HG02970 (cell line): ENCODE data around the gene HNRNPH3.
"Not testable (repeated sequence)": the region's sequence is repeated elsewhere in the genome, so short reads cannot be mapped to it uniquely, and the experiment has no call there.

Experiments
- ATAC-seq: cut with Tn5 transposase; IDR thresholded peaks from one replicate; pipeline ENCODE4 v1.9.1; 2021; ENCODE audit warnings: mild to moderate bottlenecking, moderate library complexity, moderate number of reproducible peaks; ENCODE audit not compliant: unreplicated experiment, low FRiP score

The HNRNPH3 gene, protein sequence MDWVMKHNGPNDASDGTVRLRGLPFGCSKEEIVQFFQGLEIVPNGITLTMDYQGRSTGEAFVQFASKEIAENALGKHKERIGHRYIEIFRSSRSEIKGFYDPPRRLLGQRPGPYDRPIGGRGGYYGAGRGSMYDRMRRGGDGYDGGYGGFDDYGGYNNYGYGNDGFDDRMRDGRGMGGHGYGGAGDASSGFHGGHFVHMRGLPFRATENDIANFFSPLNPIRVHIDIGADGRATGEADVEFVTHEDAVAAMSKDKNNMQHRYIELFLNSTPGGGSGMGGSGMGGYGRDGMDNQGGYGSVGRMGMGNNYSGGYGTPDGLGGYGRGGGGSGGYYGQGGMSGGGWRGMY

DNA sequence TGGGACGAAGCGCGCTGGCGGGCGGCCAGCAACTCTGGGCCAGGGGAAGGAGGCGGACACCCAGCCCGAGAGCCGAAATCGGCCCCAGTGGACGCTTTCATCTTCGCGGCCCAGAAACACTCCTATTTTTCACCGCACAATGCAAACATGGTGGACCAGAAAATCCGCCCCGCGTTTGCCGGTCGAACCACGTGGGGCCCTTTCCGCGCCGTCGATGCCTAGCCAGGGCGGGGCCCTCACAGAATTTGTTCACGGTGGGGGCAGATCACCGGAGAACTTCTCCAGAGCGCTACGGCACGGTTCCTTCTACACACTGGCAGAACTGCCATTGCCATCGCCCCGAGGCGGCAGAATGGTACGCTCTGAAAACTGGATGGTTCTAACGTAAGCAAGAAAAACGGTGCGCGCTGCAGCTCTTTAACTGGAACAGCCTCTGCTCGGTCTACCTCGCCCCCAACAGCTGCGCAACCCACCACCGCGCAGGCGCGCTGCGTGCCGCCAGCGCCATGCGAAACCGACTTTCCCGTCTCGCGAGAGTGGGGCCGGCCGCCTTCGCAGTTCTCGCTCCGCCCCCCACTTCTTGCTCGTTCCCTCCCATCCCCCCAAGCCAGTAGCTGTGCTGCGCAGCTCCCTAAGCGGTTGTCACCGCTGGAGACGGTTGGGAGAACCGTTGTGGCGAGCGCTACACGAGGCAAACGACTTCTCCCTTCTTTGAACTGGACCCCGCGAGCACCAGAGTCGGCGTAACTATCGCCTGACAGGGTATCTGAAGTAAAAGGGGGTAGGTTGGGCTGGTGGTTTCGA lies at the start of gene HNRNPH3:
Gene HNRNPH3, plus strand, starts transcription at position 610 of the 804 bp plus-strand sequence. CDS start 5,158 bp downstream, outside the sequence.
- peak; percentile 84 for ATAC-seq

- no peak for ATAC-seq
These were observed 47.5 kb upstream of the HNRNPH3 start for GRCh38 chr10:68284062-68285001.

- ATAC-seq = no peak
These were observed 43.1 kb upstream of the HNRNPH3 start for GRCh38 chr10:68288717-68289116.

- no peak for ATAC-seq
These were observed 41.1 kb upstream of the HNRNPH3 start for GRCh38 chr10:68290736-68291135.

DNA sequence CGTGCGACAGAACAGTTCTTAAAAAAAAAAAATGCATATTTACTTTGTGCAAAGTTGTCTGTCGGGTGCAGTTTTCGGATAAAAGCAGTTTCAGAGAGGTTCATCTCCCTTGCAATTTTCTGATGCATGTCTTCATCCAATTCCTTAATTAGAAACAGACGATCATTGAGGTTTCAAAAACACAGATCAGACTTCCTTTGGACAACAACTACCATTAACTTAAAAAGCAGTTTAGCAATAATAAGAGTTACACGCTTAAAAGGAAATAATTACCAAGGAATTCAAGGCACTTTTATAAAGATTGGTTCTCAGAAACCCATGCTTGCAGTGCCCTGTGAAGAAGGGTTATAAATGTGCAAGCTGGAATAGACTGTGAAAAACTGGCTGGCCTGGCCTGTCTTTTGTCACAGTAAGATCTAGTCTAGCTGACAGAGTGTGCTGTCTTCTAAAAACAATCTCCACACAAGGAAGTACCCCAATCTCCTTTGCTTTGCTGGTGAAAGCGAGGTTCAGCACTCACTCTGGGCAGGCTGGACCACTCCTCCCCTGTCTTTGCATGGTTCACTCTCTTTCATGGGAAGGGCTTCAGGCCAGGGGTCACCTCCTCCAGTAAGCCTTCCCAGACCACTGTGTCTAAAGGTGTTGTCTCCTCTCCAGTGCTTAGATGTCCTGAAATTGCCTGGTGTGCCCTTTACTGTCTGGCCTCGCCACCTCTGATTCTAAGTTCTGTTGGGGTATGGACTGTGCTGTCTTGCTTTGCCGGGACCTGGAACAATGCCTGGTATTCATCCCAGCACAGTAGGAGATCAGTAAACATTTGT lies 34.8 kb upstream of the HNRNPH3 start:
- no peak for ATAC-seq

- ATAC-seq = no peak
These were observed 30.6 kb upstream of the HNRNPH3 start for GRCh38 chr10:68301301-68301700.

GRCh38 chr10:68301790-68302502 lies 29.9 kb upstream of the HNRNPH3 start:
- ATAC-seq = no peak

- ATAC-seq = no peak
These were observed 29.4 kb upstream of the HNRNPH3 start for GRCh38 chr10:68302503-68302823.

DNA sequence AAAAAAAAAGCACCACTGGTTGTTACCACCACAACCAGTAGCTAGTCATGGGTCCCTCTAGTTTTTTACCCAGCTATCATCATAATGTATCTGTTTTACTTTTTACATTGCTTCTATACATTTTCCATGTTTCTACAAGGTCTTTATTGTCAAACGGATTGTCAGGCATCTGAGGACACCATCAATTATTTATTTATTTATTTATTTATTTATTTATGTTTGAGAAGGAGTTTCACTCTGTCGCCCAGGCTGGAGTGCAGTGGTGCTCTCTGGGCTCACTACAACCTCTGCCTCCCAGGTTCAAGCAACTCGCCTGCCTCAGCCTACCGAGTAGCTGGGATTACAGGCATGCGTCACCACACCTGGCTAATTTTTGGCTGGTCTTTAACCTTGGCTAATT lies 29.0 kb upstream of the HNRNPH3 start:
- ATAC-seq = no peak

DNA sequence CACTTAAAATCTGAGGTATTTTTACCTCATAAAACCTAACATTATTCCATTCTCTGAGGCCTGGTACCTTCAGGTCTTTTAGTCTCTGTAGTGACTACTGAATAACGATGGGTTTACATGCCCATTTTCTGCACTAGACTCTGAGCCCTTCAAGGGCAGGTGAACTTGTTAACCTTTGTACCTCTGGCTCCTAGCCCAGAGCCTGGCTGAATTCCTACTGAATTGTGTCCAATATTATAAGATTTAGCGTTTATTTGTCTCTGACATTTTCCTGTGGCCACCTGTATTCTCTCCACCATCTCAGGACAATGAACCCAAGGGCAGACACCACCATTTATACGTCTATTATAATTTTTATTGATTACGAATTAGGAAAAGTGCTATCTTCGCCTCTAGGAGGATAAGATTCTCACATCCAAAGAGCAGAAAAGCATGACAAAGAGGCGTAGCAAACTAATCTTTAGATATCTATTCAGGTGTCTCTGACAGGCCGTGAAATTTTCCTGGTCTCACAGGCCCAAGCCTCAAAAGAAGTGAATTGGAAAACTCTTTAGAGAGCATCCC lies 27.9 kb upstream of the HNRNPH3 start:
- ATAC-seq = no peak

DNA sequence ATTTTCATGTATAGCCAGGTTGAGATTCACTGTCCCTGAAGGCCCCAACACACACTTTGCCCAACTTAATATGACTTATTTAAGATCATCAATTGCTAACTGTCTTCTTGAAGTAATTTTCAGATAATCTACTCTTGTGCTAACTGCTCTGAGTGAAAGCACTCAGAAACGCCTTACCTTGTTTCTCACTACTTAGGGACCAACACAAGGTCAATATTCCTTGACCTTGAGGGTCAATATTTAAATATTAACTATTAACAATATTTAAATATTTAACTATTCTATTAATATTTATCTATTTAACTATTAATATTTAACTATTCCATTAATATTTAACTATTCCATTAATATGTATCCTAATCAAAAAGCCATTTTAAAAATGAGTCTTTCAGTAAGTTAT lies 26.0 kb upstream of the HNRNPH3 start:
- ATAC-seq = no peak

- no peak for ATAC-seq
These were observed 21.3 kb upstream of the HNRNPH3 start for GRCh38 chr10:68310531-68310930.

DNA sequence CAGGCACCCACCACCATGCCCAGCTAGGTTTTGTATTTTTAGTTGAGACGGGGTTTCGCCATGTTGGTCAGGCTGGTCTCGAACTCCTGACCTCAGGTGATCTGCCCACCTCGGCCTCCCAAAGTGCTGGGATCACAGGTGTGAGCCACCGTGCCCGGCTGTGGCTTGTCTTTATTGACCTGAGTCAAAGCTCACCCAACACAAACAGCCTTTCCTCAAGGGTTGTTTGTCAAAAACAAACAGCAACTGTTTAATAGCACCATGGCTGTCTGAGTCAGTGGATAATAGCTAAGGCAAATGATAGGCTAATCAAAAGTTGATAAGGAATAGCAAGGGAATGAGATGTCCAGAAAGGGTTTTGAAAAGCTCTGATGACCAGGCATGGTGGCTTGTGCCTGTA lies 16.9 kb upstream of the HNRNPH3 start:
- ATAC-seq = not testable (repeated sequence)

DNA sequence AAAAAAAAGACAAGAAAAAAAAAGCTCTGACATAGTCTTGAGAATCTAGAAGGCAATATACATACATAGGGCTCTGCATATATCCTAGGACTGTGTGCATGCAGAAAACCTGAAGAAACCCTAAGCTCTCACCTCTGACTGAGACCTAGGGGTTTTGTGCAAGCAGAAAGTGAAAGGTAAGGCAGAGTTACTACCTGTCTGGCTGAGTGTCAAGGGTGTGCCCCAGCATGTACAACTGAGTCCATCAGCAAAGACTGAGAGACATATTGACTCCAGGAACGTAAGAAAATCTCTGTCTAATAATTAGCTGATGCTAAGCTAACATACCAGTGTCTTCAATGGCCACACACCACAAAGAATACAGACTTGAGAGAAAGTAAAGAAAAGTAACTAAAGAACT lies 16.3 kb upstream of the HNRNPH3 start:
- no peak for ATAC-seq

DNA sequence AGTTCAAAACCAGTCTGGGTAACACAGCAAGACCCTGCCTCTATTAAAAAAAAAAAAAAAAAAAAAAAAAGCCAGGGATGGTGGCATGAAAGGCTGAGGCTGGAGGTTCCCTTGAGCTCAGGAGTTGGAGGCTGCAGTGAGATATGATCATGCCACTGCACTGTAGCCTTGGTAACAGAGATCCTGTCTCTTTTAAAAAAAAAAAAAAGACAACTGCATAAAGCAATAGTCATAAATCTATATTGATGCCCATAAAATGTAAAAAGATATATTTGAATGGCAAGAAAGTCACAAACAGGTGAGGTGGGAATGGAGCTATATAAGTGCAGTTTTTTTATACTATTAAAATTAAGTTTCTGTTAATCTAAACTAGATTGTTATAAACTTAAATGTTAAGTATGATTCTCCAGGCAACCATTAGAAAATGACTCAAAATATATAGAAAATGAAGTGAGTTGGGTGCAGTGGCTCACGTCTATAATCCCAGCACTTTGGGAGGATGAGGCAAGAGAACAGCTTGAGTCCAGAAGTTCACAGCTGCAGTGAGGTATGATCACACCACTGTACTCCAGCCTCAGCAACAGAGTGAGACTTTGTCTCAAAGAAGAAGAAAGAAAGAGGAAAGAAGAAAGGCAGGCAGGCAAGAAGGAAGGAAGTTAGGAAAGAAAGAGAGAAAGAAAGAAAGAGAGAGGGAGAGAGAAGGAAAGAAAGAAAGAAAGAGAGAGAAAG lies 13.4 kb upstream of the HNRNPH3 start:
- no peak for ATAC-seq

DNA sequence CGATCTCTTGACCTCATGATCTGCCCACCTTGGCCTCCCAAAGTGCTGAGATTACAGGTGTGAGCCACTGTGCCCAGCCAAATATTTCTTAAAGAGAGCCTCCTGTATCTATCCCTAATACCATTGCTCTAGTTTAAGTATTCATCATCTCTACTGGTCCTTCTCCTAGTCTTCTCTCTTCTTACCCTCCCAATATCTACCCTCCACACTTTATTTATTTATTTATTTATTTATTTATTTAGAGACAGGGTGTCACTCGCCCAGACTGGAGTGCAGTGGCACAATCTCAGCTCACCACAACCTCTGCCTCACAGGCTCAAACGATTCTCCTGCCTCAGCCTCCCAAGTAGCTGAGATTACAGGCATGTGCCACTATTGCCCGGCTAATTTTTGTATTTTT lies 7.5 kb upstream of the HNRNPH3 start:
- ATAC-seq = not testable (repeated sequence)

GRCh38 chr10:68327889-68328786 lies 3.7 kb upstream of the HNRNPH3 start:
- ATAC-seq = no peak
